SJCRH30 (cell line): ENCODE data around the gene POLR2A. TPM values are rescaled to one million over a fixed set of nuclear protein-coding genes. Genes with fewer than 3 reads are reported as not detected.
"Not testable (repeated sequence)": the region's sequence is repeated elsewhere in the genome, so short reads cannot be mapped to it uniquely, and the experiment has no call there.

Source experiments
- DNase-seq, 2 experiments: peaks; one replicate each; pipeline ENCODE4 v3.0.0-alpha.2; 2015 to 2020
- H3K27ac ChIP-seq: fragments of 250-450 bp; sonication (Bioruptor Pico); 2 replicates; pipeline ENCODE4 v1.5.1; 2020; ENCODE audit warnings: mild to moderate bottlenecking, moderate library complexity
- H3K27me3 ChIP-seq: fragments of 250-450 bp; sonication (Bioruptor Pico); 2 replicates; pipeline ENCODE4 v1.5.1; 2020; ENCODE audit warnings: mild to moderate bottlenecking, moderate library complexity
- H3K36me3 ChIP-seq: fragments of 250-450 bp; sonication (Bioruptor Pico); 2 replicates; pipeline ENCODE4 v1.5.1; 2020; ENCODE audit warnings: mild to moderate bottlenecking, moderate library complexity
- H3K4me1 ChIP-seq: fragments of 250-450 bp; sonication (Bioruptor Pico); 2 replicates; pipeline ENCODE4 v1.5.1; 2020; ENCODE audit warnings: mild to moderate bottlenecking, moderate library complexity
- H3K4me3 ChIP-seq: fragments of 250-450 bp; sonication (Bioruptor Pico); 2 replicates; pipeline ENCODE4 v1.5.1; 2020; ENCODE audit warnings: mild to moderate bottlenecking, moderate library complexity
- H3K9me3 ChIP-seq: fragments of 250-450 bp; sonication (Bioruptor Pico); replicated peaks from 2 replicates; pipeline ENCODE4 v1.5.1; 2020; ENCODE audit warnings: mild to moderate bottlenecking, moderate library complexity
- total RNA-seq: library from RNA; depleted of rRNA; stranded (reverse); fragments of >200 nt; shearing (Covaris generic); gene quantifications from 2 replicates; pipeline ENCODE4 v1.2.3, GENCODE V29; 2014

POLR2A gene
- total RNA-seq, 1 experiment from 2014 or later, result 32.0 TPM

DNA sequence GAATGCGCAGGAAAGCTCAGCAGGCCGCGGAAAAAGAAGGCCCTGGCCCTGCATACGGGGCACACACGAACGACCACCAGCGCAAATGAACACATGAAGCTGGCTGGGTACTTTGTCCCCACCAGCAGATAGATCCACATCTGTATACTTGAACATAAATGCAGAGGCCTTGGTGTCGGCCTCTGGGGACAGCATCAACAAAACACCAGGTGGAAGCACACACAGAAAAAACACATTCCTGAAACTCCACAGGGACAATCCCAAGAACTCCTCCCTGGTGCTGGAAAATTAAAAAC is 4.1 kb upstream of the POLR2A start:
- Histone ChIP-seq H3K36me3 (no peaks in the 10 kb centered on the region), H3K4me1 (no peaks in the 10 kb centered on the region; the same call in 1 of the 2 replicates), H3K9me3 (no peaks in the 10 kb centered on the region), H3K27me3 (no peaks in the 10 kb centered on the region), H3K27ac (peak overlapping the region; percentile 20; the same call in 1 of the 2 replicates), H3K4me3 (peak overlapping the region; percentile 84)
- no peak for DNase-seq

- H3K27me3 ChIP-seq, H3K4me1 ChIP-seq, H3K36me3 ChIP-seq, H3K9me3 ChIP-seq, DNase-seq: not testable (repeated sequence)
- 0 out of 2 replicates have a peak within 1 kb of the TSS, but pooled peaks have one; percentile 20 for H3K27ac ChIP-seq
- H3K4me3 ChIP-seq, result peak within 1 kb of the TSS; percentile 84
Measured at GRCh38 chr17:7481275-7481674, 2.9 kb upstream of the POLR2A start, which contains the start of gene SLC35G6. Gene SLC35G6, plus strand, starts transcription at chr17:7481446. Its CDS starts 71 bp downstream, at chr17:7481517.

- not testable (repeated sequence) for H3K4me1 ChIP-seq, H3K4me3 ChIP-seq, H3K27me3 ChIP-seq, DNase-seq, H3K36me3 ChIP-seq, H3K27ac ChIP-seq, H3K9me3 ChIP-seq
Measured at GRCh38 chr17:7481842-7482741, 2.1 kb upstream of the POLR2A start.

GRCh38 chr17:7482742-7483088 is 1.5 kb upstream of the POLR2A start:
- not testable (repeated sequence) for H3K9me3 ChIP-seq, H3K4me1 ChIP-seq, H3K36me3 ChIP-seq, H3K27me3 ChIP-seq
- DNase-seq, result peak in 1 of 2 experiments; percentile 5
- Histone ChIP-seq H3K4me3 (peak overlapping the region; percentile 65), H3K27ac (peak overlapping the region; percentile 98)

DNA sequence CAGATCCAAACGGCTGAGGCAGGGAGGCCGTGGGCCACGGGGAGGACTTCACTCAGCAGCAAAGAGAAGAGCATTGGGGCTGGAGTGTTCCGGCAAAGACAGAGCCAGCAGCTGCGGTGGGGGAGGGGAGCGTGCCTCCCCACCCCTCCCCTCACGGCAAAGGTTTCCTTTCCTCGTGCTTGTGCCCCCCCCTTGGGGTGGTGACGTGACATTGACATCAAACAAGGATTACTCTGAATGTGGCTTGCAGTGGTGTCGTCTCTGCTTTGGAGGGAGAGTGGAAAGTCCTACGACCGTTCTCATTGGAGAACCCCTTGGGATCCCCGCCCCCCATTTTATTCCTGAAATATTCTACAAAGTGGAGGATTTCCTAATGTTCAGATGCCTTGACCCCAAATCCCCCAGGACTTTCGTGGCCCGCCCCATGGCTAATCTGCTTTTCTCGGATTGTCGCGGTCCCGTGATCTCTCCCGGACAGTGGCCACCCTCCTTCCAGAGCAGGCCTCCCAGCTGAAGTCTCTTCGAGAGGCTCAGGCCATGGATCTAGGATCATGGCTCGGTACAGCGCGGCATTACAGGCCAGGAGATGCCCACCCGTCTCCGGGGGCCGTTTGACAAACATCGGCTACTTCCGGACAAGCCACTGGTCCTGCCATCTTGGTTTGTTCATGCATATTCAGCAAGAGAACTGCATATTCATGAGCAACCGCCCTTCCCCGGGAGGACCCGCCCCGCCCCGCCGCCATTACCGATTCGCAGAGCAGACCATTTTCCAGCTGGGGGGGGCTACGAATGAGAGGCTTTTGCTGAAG is 705 bp upstream of the POLR2A start:
- Histone ChIP-seq H3K9me3 (no peaks in the 10 kb centered on the region), H3K27me3 (no peaks in the 10 kb centered on the region), H3K27ac (peak overlapping the region; percentile 98), H3K36me3 (no peaks in the 10 kb centered on the region), H3K4me3 (peak overlapping the region; percentile 65), H3K4me1 (no peaks in the 10 kb centered on the region; the same call in 1 of the 2 replicates)
- peak; percentile 91 to 93 for DNase-seq

DNA sequence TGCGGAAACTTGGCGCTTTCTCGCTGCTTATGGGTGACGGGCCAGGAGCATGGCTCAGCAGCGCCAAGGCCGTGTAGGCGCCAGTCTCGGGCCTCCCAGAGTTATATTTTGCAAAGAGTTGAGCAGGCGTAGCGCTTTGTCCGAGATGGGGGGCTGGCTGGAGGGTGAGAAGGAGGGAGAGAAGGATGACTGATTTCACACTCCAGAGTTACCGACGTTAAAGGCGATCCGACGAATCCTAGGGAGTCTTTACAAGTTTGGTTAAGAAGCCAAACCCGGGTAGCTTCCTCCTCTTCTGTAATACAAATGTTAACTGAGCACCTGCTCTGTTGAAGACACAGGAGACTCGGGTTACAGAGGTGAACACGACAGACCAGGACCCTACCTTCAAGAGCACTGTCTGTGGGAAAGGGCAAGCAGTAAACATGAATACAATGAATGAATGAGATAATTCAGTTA is 782 bp downstream of the POLR2A start:
- Histone ChIP-seq H3K27me3 (no peaks in the 10 kb centered on the region), H3K27ac (peak overlapping the region; percentile 98), H3K9me3 (no peaks in the 10 kb centered on the region), H3K4me1 (no peaks in the 10 kb centered on the region), H3K36me3 (peaks cover 5% of the 10 kb centered on the region; the same call in 1 of the 2 replicates), H3K4me3 (peak overlapping the region; percentile 65)
- no peak for DNase-seq

- no peak overlapping the region for H3K27ac ChIP-seq
Measured at GRCh38 chr17:7486181-7486580, 2.0 kb downstream of the POLR2A start.

GRCh38 chr17:7490144-7490543 is 6.0 kb downstream of the POLR2A start:
- Histone ChIP-seq H3K9me3 (no peaks in the 10 kb centered on the region), H3K4me1 (no peaks in the 10 kb centered on the region), H3K27ac (no peak overlapping the region), H3K4me3 (no peak overlapping the region), H3K36me3 (peaks cover 5% of the 10 kb centered on the region), H3K27me3 (no peaks in the 10 kb centered on the region)
- no peak for DNase-seq

More at GRCh38 chr17:7486181-7486580, 2.0 kb downstream of the POLR2A start:
- DNase-seq, result no peak
- H3K9me3 ChIP-seq, result no peaks in the 10 kb centered on the region
- H3K36me3 ChIP-seq, result peaks cover 5% of the 10 kb centered on the region; the same call in 1 of the 2 replicates
- no peaks in the 10 kb centered on the region for H3K4me1 ChIP-seq
- H3K27me3 ChIP-seq, result no peaks in the 10 kb centered on the region
- H3K4me3 ChIP-seq, result peak overlapping the region; percentile 65; the same call in 1 of the 2 replicates

GRCh38 chr17:7491583-7491982 is 7.4 kb downstream of the POLR2A start:
- H3K27me3 ChIP-seq, result no peaks in the 10 kb centered on the region
- peaks cover 16% of the 10 kb centered on the region for H3K36me3 ChIP-seq
- no peaks in the 10 kb centered on the region for H3K9me3 ChIP-seq
- H3K27ac ChIP-seq, result no peak overlapping the region
- H3K4me3 ChIP-seq, result no peak overlapping the region
- no peak for DNase-seq
- no peaks in the 10 kb centered on the region for H3K4me1 ChIP-seq

- DNase-seq, result no peak
- H3K27me3 ChIP-seq, result no peaks in the 10 kb centered on the region
- no peak overlapping the region for H3K4me3 ChIP-seq
- H3K4me1 ChIP-seq, result no peaks in the 10 kb centered on the region
- H3K27ac ChIP-seq, result no peak overlapping the region
- H3K9me3 ChIP-seq, result no peaks in the 10 kb centered on the region
- H3K36me3 ChIP-seq, result peaks cover 26% of the 10 kb centered on the region
Measured at GRCh38 chr17:7493941-7494340, 9.8 kb downstream of the POLR2A start.

GRCh38 chr17:7495906-7496434 is 11.8 kb downstream of the POLR2A start:
- no peak for DNase-seq
- H3K27me3 ChIP-seq, result no peaks in the 10 kb centered on the region
- H3K9me3 ChIP-seq, result no peaks in the 10 kb centered on the region
- no peak overlapping the region for H3K27ac ChIP-seq
- no peaks in the 10 kb centered on the region for H3K4me1 ChIP-seq
- H3K36me3 ChIP-seq, result peaks cover 38% of the 10 kb centered on the region
- no peak overlapping the region for H3K4me3 ChIP-seq

DNA sequence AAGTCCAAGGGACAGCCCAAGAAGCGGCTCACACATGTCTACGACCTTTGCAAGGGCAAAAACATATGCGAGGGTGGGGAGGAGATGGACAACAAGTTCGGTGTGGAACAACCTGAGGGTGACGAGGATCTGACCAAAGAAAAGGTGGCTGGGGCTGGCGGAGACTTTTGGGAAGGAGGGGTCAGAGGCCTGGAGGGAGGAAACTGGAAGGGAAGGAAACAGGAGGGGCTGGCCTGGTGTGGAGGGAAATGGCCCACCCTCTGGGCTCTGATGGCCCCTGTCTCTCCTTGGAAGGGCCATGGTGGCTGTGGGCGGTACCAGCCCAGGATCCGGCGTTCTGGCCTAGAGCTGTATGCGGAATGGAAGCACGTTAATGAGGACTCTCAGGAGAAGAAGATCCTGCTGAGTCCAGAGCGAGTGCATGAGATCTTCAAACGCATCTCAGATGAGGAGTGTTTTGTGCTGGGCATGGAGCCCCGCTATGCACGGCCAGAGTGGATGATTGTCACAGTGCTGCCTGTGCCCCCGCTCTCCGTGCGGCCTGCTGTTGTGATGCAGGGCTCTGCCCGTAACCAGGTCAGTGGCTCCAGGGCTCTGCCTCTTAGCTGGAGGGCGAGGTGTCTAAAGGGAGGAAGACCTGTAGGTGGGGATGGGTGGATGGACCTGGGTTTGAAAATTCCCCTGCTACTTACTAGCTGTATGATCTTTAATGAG is 12.5 kb downstream of the POLR2A start:
- no peak overlapping the region for H3K27ac ChIP-seq
- DNase-seq, result no peak
- H3K27me3 ChIP-seq, result no peaks in the 10 kb centered on the region
- H3K4me1 ChIP-seq, result no peaks in the 10 kb centered on the region
- no peaks in the 10 kb centered on the region for H3K9me3 ChIP-seq
- H3K36me3 ChIP-seq, result peaks cover 44% of the 10 kb centered on the region
- no peak overlapping the region for H3K4me3 ChIP-seq

DNA sequence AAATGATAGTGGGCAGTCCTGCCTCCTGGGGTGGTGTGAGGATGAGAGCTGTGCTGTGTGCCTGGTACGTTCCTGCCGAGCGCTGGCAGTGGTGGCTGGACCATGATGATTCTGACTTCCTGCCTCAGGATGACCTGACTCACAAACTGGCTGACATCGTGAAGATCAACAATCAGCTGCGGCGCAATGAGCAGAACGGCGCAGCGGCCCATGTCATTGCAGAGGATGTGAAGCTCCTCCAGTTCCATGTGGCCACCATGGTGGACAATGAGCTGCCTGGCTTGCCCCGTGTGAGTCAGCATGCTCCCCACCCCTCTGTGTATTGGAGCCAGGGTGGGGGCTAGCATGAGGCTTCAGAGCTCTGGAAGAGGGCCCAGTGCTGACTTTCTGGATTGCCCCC is 13.1 kb downstream of the POLR2A start:
- no peak for DNase-seq
- no peaks in the 10 kb centered on the region for H3K9me3 ChIP-seq
- no peaks in the 10 kb centered on the region for H3K27me3 ChIP-seq
- H3K36me3 ChIP-seq, result peaks cover 46% of the 10 kb centered on the region
- no peaks in the 10 kb centered on the region for H3K4me1 ChIP-seq
- H3K27ac ChIP-seq, result no peak overlapping the region
- H3K4me3 ChIP-seq, result no peak overlapping the region

GRCh38 chr17:7497636-7498035 is 13.5 kb downstream of the POLR2A start:
- Histone ChIP-seq H3K4me1 (no peaks in the 10 kb centered on the region), H3K27ac (no peak overlapping the region), H3K27me3 (no peaks in the 10 kb centered on the region), H3K4me3 (no peak overlapping the region), H3K9me3 (no peaks in the 10 kb centered on the region), H3K36me3 (peaks cover 50% of the 10 kb centered on the region)
- no peak for DNase-seq
